ENCODE data around the gene NCKAP1.

NCKAP1 gene

DNA sequence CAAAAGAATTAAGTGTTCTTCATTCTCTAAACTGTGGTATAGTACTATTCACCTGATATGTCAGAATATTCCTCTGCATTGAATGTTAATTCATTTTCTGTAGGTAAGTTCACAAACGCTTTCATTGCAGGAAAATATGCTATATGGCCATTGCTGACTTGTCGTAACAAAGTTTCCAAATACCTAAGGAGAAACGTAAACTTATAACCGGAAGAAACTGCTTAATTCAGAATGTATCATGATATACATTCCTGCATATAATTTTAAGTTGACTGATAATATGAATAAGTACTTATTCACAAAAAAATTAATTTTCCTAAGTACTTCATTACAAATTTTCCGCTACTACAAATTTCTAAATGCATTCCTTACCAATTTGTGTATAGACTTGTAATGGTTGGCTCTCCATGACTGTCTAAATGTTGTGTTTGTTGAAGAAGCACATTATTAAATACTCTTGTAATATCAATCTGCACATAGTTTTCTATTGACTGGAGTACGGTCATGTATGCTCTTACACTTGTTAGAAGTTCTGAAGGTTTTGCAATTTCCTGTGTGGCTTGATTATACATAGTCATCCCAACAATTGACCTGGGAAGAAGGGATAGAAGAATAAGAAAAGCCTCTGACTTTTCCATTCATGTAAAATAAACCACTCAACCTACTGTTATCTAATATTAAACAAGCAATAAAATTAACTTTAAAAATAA is 85.4 kb downstream of the NCKAP1 start:
- in situ Hi-C loops (cut with MboI; ENCODE audit: low sequenced_read_pairs): no loop called here

DNA sequence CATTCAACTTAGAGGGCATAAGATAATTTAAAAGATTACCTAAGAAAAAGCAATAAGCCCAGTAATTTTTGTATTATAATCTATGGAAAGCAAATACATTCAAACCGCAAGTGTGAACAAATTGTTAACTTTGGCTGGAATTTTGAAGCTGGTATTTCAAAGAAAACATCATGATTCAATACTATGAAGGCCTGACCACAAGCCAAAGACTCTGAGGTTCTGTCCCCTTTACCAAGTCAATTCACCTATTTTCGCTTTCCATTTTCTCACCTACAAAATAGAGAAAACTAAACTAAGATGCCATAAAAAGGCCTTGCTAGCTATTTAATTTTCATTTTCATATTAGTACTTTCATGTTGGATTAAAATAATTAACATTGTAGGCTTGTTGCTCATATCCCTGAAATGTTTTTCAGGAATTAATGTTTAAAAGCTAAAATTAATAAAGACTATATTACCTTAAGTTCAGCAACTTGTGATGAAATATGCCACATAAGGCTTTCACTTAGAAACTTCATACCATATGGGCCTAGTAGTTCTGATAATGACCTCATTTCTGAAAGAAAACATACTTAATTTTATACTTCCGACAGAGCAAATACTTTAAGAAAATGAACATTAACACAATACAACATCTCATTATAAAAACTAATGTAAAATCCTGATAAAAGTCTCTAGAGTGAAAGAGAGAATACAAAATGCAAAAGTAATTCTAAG is 86.2 kb downstream of the NCKAP1 start:
- in situ Hi-C loops (cut with MboI; ENCODE audit: low sequenced_read_pairs): no loop called here

DNA sequence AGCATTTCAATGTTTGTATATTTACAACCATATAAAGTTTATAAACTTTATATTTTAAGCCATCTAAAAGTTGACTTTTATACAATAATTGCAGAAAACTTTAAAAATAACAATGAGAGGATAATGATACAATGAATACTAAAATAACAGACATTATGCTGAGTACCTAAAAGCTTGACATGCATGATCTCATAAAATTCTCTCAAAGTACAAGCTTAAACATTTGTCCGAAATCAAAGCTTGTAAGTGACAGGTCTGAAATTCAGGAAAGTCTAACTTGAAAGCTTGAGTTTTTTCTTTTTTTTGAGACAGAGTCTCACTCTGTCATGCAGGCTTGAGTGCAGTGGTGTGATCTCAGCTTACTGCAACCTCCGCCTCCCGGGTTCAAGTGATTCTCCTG is 87.7 kb downstream of the NCKAP1 start:
- in situ Hi-C loops (cut with MboI; ENCODE audit: low sequenced_read_pairs): no loop called here

DNA sequence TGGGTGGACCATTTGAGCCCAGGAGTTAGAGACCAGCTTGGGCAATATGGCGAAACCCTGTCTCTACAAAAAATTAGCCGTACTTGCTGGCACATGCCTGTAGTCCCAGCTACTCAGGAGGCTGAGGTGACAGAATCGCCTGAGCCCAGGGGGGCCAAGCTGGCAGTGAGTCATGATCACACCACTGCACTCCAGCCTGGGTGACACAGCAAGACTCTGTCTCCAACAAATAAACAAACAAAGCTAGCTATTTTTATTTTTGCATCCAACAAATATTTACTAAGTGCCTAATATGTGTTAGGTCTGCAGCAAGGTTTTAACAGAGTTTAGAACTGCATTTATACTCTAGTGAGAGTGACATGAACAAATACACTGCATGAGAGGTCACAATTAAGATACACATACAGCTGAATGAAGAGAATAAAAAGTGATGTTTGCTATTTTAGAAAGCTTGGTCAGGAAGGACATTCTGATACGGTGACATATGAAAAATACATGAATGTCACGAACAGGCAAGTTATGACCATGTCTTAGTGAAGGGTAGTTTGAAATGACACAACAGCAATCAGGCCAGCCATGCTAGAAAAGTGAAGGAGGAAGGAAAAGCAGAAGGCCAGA is 88.6 kb downstream of the NCKAP1 start:
- in situ Hi-C loops (cut with MboI; ENCODE audit: low sequenced_read_pairs): no loop called here

DNA sequence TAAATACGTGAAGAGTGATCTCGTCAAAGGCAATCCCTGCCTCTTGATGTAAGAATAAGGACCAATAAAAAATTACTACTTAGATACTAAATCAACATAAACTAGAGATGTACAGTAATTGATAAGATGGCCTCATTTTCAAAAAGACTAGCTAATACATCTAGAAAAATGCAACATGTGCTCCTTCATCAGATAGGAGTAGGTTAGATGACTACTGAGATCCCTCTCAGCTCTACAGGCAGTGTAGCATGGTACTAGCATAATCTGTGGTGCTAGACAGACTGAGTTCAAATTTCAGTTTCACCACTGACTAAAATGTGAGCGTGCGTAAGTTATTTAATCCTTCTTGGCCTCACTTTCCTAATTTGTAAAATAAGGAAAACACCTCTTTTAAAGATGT is 89.2 kb downstream of the NCKAP1 start:
- in situ Hi-C loops (cut with MboI; ENCODE audit: low sequenced_read_pairs): no loop called here

DNA sequence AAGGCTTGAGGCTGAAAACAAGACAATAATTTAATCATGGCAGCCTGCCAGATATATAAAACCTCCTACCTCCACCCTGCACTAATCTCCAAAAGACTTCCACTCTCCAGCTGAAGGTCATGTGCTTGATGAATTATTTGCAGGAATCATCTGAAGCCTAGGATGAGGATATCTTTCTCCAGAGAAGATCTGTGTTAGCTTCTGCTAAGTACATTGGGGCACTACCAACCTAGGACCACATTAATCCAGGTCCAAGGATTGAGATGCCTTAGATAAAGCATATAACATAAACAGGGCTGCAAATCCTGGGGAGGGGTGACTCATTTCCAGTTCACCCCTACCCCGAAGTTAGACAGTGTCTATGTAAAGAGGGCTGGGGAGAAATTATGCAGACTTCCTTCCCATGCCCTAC is 91.3 kb downstream of the NCKAP1 start:
- in situ Hi-C loops (cut with MboI; ENCODE audit: low sequenced_read_pairs): no loop called here

DNA sequence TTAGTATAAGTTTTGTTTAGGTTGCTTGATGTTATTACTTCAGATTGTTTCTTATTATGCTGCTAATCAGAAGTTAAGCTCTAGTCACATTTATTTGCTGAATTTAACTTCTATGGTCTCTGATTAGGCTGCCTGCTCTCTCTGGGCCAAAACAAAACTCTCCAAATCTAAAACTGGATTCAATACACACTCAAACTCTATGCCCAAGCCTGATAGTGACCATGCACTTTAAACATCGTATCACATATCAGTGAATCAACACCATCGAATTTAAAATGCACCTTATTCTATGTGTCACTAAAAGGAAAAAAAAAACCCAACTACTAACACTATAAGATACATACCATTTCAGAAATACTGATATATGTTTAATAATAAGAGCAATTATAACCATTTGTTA is 94.9 kb downstream of the NCKAP1 start:
- in situ Hi-C loops (cut with MboI; ENCODE audit: low sequenced_read_pairs): no loop called here

DNA sequence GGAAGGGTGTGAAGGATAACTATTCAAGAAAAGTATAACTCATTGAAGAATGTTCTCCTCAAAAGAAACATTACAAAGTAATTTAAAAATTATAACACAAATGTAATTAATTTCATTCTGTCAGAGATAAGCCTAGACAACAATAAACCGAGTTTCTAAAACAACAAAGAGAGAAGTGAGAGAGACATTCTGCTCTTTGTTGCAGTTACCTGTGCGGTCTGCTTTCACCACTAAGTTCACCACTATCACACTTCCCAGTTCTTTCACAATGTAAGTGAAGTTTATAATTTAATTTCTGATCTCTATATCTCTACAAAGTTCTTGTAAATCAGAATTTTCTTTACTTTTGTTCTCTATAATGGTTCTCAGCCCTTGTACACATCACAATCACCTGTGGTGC is 95.5 kb downstream of the NCKAP1 start:
- in situ Hi-C loops (cut with MboI; ENCODE audit: low sequenced_read_pairs): no loop called here

DNA sequence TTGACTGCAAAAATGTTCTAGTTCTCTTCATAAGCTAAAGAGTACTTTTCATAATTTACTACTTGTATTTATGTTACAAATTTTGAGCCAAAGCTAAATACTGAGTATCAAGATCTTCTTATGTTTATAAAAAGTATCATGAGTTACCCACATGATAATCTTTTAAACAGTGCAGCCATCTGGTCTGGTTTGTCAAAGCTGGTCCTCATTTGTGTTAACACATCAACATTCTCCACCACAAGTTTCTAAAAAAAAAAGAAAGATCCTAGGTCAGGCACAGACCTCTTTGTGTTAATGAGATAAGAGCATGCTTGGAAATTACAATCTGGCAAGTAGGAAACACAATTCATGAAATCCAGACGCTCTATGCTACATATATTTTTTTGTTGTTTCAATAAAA is 96.3 kb downstream of the NCKAP1 start:
- in situ Hi-C loops (cut with MboI; ENCODE audit: low sequenced_read_pairs): no loop called here

DNA sequence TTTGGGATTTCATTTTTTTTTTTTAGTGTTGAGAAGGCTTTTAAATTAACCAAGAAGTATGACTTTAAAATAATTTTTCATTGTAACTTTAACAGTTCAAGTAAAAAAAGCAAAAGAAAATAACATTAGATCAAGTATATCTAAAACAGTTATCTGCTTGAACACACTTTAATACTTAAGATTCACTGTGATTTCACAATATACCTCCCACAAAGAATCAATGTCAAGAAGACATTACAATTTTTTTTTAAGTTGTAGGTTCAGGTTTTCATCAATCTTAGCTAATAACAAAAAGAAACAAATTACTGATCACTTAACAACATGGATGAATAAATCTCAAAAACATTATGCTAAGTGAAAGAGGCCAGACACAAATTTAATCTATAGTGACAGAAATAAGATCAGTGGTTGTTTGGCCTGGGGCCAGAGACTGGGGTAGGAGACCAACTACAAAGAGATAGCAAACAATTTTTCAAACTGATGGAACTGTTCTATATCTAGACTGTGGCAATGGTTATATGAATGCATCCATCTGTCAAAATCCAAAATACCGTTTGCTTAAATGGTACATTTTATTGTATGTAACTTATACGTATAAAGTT is 97.0 kb downstream of the NCKAP1 start:
- in situ Hi-C loops (cut with MboI; ENCODE audit: low sequenced_read_pairs): no loop called here

DNA sequence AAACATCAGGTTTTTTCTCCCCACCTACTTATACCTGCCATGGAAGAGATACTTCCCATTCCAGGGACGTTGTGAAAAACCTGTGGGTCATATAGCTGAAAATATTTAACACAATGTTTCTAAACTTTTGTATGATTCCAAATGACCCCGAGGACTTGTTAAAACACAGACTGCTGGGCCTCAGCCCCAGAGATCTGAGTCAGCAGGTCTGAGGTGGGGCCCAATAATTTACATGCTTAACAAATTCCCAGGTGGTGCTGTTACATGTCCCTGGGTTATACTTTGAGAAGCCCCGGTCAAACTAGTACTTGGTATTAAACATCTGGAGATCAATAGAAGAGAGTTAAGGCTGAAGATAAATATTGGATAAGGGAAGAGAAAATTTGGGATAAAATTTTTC is 100.4 kb downstream of the NCKAP1 start:
- in situ Hi-C loops (cut with MboI; ENCODE audit: low sequenced_read_pairs): no loop called here

DNA sequence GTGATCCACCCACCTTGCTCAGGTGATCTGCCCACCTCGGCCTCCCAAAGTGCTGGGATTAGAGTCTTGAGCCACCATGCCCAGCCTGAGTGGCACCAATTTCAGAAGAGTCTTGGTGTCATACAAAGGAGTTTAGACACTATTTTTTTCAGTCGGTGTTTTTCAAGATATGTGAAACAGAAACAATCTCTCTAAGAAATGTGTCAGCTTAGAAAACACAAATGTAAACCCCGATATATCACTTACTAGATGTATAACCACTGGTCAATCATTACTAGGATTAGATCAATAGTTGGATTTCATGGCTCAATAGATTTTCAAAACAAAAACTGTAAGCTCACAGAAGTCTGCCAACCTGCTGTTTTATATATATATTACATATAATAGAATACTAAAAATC is 104.6 kb downstream of the NCKAP1 start:
- in situ Hi-C loops (cut with MboI; ENCODE audit: low sequenced_read_pairs): no loop called here

DNA sequence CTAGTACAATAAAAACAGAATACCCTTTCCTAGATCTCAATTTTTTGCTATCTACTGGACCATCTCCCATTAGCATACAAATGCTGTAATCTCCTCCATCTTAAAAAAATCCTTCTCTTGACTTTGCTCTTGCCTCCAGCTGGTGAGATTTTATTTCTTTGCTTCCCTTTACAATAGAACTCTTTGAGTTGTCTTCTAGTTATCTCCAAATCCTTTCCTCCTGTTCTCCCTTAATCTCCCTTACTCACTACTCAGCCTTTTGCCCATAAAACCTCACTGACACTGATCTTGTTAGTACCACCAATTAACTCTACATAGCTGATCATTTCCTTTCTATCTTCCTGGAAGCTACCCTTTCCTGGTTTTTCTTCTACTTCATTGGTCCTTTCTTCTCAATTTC is 108.3 kb downstream of the NCKAP1 start:
- in situ Hi-C loops (cut with MboI; ENCODE audit: low sequenced_read_pairs): no loop called here

DNA sequence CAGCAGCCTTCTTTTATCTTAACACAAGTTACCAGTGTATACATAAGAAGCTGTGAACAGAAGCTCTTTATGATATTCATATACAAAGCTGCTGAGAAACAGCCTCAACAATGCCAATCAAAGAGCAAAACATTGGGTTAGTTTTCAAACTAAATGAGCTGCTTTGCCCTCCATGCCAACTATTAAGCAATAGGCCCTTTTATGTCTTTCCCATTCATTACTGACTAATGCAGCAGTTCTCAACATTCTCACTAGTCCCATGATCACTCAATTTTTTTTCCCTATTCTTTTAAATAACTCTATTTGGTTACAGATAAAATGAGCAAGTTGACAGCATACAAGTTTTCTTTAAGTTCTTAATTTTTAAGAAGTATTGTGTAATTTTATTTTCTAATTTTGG is 114.0 kb downstream of the NCKAP1 start:
- in situ Hi-C loops (cut with MboI; ENCODE audit: low sequenced_read_pairs): no loop called here

DNA sequence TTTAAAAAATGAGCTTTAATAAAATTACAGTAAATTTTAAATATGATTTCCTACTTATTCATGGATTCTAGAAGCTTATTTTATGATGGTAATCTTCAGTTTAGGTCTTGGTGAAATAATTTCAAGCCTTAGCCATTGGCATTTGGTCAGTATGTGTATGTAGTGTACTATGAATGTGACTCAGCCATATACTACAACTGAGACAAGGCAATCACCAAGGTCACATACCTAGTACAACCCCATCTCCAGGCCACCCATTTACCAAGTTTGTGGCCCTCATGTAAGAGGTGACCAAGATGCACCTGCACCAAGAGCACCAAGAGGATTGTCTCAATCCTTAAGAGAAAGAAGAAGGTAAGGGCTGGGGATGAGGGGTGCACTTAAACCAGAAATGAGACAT is 117.0 kb downstream of the NCKAP1 start:
- in situ Hi-C loops (cut with MboI; ENCODE audit: low sequenced_read_pairs): no loop called here

DNA sequence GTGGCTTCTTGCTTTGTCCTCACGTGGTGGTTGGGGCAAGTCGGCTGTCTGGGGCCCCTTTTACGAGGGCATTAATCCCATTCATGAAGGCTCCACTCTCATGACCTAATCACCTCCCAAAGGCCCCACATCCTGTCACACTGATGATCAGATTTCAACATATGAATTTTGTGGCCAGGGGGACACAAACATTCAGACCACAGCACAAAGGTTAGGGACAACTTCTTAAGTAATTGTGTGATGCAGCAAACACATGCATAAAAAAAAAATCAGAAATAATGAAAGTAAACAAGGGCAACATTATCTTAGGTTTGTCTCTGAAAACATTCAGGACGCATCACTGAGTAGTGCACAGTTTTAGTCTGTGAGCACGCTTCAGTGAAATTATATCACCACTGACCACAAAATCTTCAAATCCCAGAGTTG is 117.6 kb downstream of the NCKAP1 start:
- in situ Hi-C loops (cut with MboI; ENCODE audit: low sequenced_read_pairs): no loop called here

DNA sequence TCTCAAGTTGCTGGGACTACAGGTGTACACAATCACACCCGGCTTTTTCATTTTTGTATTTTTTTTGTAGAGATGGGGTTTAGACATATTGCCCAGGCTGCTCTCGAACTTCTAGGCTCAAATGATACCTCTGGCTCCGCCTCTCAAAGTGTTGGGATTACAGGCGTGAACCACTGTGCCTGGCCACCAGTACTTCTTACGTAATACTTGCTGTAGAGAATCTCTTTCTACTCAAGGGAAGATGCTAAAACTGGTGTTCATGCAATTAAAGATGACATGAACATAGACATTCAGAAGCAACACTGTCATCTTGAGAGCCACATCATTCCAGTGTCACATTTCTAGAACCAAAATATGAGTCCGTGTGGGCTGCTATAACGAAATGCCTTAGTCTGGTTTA is 118.2 kb downstream of the NCKAP1 start:
- in situ Hi-C loops (cut with MboI; ENCODE audit: low sequenced_read_pairs): no loop called here

DNA sequence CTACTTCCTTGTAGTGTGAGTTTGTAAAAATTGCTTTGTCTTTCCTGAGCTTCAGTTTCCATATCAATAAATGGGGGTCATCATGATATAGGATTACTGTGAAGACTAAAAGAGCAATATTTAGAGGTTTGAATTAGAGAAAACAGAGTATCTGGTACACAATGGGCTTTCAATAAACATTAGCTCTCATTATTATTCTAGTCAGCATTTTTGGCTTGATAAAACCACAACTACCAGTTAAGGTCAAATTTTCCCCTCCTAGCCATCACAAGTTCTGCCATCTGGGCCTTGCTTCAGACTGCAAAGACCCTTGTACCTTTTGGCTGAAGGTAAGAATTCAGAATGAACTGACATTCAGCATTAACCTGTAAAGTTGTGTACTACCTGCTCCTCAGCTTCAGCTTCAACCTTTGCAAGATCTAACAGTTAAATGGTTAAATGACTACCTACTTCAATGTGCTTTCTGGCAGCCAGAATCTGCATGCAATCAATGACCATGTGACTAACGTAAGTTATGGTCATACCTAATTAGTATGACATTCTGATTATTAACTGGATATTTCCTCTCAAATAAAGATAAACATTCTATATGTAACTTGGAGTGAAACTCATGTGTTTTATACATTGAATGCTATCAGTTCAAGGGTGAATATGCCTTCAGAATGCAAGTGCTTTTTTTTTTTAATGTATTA is 119.2 kb downstream of the NCKAP1 start:
- in situ Hi-C loops (cut with MboI; ENCODE audit: low sequenced_read_pairs): no loop called here

DNA sequence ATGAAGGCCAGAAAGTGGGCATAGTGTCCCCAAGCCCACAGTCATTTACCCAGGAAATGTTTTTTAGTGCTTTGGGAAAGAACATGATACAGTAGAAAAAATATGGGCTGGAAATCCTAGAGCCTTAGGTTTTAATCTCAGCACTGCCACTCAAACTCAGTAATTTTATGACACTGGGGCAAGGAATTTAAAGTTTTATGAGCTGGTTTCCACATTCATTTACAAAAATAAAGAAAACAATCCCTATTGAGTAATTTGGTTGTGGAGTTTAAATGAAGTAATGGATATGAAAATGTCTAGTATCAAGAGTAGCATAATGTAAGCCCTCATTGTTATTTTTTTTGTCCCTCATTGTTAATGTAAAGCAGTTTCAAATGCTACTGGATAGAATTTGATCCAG is 120.3 kb downstream of the NCKAP1 start:
- in situ Hi-C loops (cut with MboI; ENCODE audit: low sequenced_read_pairs): no loop called here

DNA sequence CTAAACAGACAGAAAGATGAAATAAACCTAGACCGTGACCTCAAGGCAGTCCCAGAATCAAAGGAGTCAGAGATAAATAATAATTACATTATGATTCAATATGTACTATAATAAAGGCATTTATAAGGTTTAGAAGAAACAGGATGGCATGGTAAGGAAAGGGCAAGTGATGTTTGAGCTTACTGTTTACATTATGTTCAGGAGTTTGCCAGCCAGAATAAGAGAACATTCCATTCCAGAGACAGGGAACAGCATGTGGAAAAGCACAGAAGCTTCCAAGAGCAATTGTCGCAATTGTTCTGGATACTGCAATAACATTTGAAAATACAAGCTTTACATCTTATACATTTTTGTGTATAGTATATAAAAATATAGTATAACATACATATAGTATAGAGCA is 121.8 kb downstream of the NCKAP1 start:
- in situ Hi-C loops (cut with MboI; ENCODE audit: low sequenced_read_pairs): no loop called here
